Mesendoderm (in vitro differentiated cells): ENCODE data around the gene GLI3.

Experiments used
- DNase-seq: peaks from one replicate; pipeline ENCODE4 v3.0.0; 2013
- H2AK5ac ChIP-seq: 2 replicates; pipeline ENCODE4 v1.6.1; 2013; ENCODE audit warnings: low read length, inconsistent platforms
- H2BK120ac ChIP-seq: 2 replicates; pipeline ENCODE4 v1.6.1; 2013; ENCODE audit warnings: low read depth, mild to moderate bottlenecking, low read length, moderate library complexity, mixed read lengths
- H2BK15ac ChIP-seq: replicated peaks from 2 replicates; pipeline ENCODE4 v1.6.1; 2013; ENCODE audit warnings: low read depth, mild to moderate bottlenecking, moderate library complexity
- H2BK5ac ChIP-seq: 2 replicates; pipeline ENCODE4 v1.6.1; 2013; ENCODE audit warnings: low read length, inconsistent platforms
- H3K18ac ChIP-seq: 2 replicates; pipeline ENCODE4 v1.6.1; 2013; ENCODE audit warnings: mild to moderate bottlenecking, low read length, mixed read lengths
- H3K23ac ChIP-seq: one replicate; pipeline ENCODE4 v1.6.1; 2013; ENCODE audit warnings: low read length
- H3K27ac ChIP-seq: 2 replicates; pipeline ENCODE4 v1.5.1; 2013; ENCODE audit warnings: low read depth, mild to moderate bottlenecking, inconsistent platforms, low read length, moderate library complexity
- H3K27me3 ChIP-seq: 2 replicates; pipeline ENCODE4 v1.6.1; 2013; ENCODE audit warnings: low read length, control low read depth, mild to moderate bottlenecking, inconsistent platforms; ENCODE audit not compliant: insufficient read depth, poor library complexity
- H3K36me3 ChIP-seq: 2 replicates; pipeline ENCODE4 v1.6.1; 2013; ENCODE audit warnings: low read length, inconsistent platforms; ENCODE audit not compliant: control insufficient read depth, insufficient read depth
- H3K4ac ChIP-seq: one replicate; pipeline ENCODE4 v1.6.1; 2013; ENCODE audit warnings: low read depth, mild to moderate bottlenecking, low read length, moderate library complexity
- H3K4me1 ChIP-seq: 2 replicates; pipeline ENCODE4 v1.6.1; 2013; ENCODE audit warnings: low read depth, low read length, inconsistent platforms; ENCODE audit not compliant: control insufficient read depth
- H3K4me2 ChIP-seq: 2 replicates; pipeline ENCODE4 v1.6.1; 2013; ENCODE audit warnings: low read length
- H3K4me3 ChIP-seq: 2 replicates; pipeline ENCODE4 v1.5.1; 2013; ENCODE audit warnings: mild to moderate bottlenecking, low read length
- H3K56ac ChIP-seq: one replicate; pipeline ENCODE4 v1.6.1; 2013; ENCODE audit warnings: low read length
- H3K79me1 ChIP-seq: 2 replicates; pipeline ENCODE4 v1.6.1; 2013; ENCODE audit warnings: low read length, inconsistent platforms
- H3K79me2 ChIP-seq: 2 replicates; pipeline ENCODE4 v1.6.1; 2013; ENCODE audit warnings: mild to moderate bottlenecking, low read length; ENCODE audit not compliant: control insufficient read depth, insufficient read depth
- H3K9ac ChIP-seq: 2 replicates; pipeline ENCODE4 v1.6.1; 2013; ENCODE audit warnings: low read length, inconsistent platforms
- H4K5ac ChIP-seq: one replicate; pipeline ENCODE4 v1.6.1; 2013; ENCODE audit warnings: low read length
- H4K8ac ChIP-seq: one replicate; pipeline ENCODE4 v1.6.1; 2013; ENCODE audit warnings: low read depth, mild to moderate bottlenecking, control low read depth, low read length, moderate library complexity
- WGBS: extraction: QIAGEN DNeasy Blood & Tissue Kit; methylation state at CpG from one replicate; pipeline ENCODE4 v1.1.7; 2013; ENCODE audit warnings: low lambda C conversion rate, missing lambda C conversion rate; ENCODE audit not compliant: insufficient coverage; ENCODE audit errors: extremely low coverage; 5-methylcytosine and 5-hydroxymethylcytosine counted together

Gene GLI3

DNA sequence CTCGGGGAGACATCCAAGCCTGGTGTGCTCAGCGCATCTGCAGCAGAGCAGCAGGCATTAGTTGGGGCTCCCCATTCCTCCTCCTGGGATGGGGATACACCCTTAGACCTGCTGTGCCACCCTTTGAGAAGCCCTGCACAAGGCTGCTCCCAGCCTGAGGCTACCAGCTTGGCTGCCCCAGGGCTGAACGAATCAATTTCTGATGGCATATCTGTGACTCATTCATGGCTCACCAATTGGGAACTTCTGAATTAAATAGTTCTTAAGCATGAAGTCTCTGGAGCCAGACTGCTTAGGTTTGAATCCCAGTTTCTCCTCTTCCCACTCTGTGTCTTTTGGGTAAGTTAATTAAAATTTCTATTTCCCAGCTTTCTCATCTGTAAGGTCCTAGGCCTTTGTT, 16.3 kb upstream of the GLI3 start:
- no peak overlapping the region for H3K4ac ChIP-seq
- no peak overlapping the region for H3K4me3 ChIP-seq
- no peak overlapping the region for H3K4me2 ChIP-seq
- H3K79me2 ChIP-seq, result no peaks in the 10 kb centered on the region
- H2BK120ac ChIP-seq, result no peak overlapping the region
- no peak for DNase-seq
- no peak overlapping the region for H3K27ac ChIP-seq
- H3K27me3 ChIP-seq, result no peaks in the 10 kb centered on the region
- no peaks in the 10 kb centered on the region for H3K79me1 ChIP-seq
- no CpG with 5 or more reads among the region's 3 CpGs for WGBS
- no peaks in the 10 kb centered on the region for H3K4me1 ChIP-seq
- H3K23ac ChIP-seq, result no peak overlapping the region
- H3K9ac ChIP-seq, result no peak overlapping the region
- H4K8ac ChIP-seq, result no peak overlapping the region
- no peaks in the 10 kb centered on the region for H3K36me3 ChIP-seq
- H2BK15ac ChIP-seq, result no peak overlapping the region
- no peak overlapping the region for H3K18ac ChIP-seq
- no peak overlapping the region for H2AK5ac ChIP-seq
- H2BK5ac ChIP-seq, result no peak overlapping the region
- no peak overlapping the region for H4K5ac ChIP-seq
- no peak overlapping the region for H3K56ac ChIP-seq

DNA sequence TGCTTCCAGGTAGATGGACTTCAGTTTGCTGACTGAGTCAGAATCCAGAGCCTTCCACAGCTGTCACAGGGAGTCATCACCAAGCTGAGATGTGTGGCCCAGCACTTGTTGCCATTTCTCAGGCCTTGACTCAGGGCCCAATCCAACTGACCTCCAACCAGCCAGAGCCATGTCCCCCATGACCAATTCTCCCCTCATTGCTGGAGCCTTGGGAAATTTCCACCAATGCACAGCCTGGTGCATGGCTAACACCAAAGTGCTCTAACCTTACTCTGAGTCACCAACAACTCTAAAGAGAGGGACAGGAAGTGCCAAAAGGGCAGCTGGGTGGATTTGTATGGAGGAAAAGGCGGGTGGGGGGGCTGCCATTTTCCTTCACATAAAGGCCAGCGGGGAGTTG, 13.4 kb upstream of the GLI3 start:
- Histone ChIP-seq H3K4ac (no peak overlapping the region), H3K18ac (no peak overlapping the region), H3K27me3 (no peaks in the 10 kb centered on the region), H3K27ac (no peak overlapping the region), H3K79me1 (no peaks in the 10 kb centered on the region), H3K36me3 (no peaks in the 10 kb centered on the region), H3K4me3 (no peak overlapping the region), H4K8ac (no peak overlapping the region), H3K56ac (no peak overlapping the region), H3K9ac (no peak overlapping the region), H2BK5ac (no peak overlapping the region), H2BK15ac (no peak overlapping the region), H2BK120ac (no peak overlapping the region), H3K79me2 (no peaks in the 10 kb centered on the region), H3K23ac (no peak overlapping the region), H2AK5ac (no peak overlapping the region), H3K4me1 (no peaks in the 10 kb centered on the region), H4K5ac (no peak overlapping the region), H3K4me2 (no peak overlapping the region)
- no CpG with 5 or more reads among the region's 2 CpGs for WGBS
- DNase-seq, result no peak

DNA sequence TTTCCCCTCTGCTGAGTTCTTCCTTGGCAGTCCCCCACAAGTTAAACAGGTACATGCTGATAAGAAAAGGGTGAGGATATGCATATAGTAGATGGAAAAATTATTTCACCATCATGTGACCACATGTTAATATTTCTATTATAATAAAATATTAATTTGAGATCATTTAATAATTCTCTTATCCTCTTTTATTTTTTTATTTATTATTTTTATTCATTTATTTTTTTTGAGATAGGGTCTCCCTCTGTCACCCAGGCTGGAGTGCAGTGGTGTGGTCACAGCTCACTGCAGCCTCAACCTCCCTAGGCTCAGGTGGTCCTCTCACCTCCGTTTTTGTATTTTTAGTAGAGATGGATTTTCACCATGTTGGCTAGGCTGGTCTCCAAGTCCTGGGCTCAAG, 11.6 kb upstream of the GLI3 start:
- H3K27ac ChIP-seq, result no peak overlapping the region
- H3K79me1 ChIP-seq, result no peaks in the 10 kb centered on the region
- H3K4me2 ChIP-seq, result no peak overlapping the region
- no peak overlapping the region for H3K4me3 ChIP-seq
- H3K18ac ChIP-seq, result no peak overlapping the region
- H2AK5ac ChIP-seq, result no peak overlapping the region
- DNase-seq, result no peak
- no peak overlapping the region for H3K23ac ChIP-seq
- no peaks in the 10 kb centered on the region for H3K79me2 ChIP-seq
- no peaks in the 10 kb centered on the region for H3K36me3 ChIP-seq
- H2BK5ac ChIP-seq, result no peak overlapping the region
- H4K8ac ChIP-seq, result no peak overlapping the region
- no peak overlapping the region for H3K9ac ChIP-seq
- H3K4me1 ChIP-seq, result no peaks in the 10 kb centered on the region
- no peak overlapping the region for H2BK120ac ChIP-seq
- H3K56ac ChIP-seq, result no peak overlapping the region
- WGBS, result no CpG with 5 or more reads among the region's 1 CpG
- no peak overlapping the region for H4K5ac ChIP-seq
- no peak overlapping the region for H2BK15ac ChIP-seq
- H3K4ac ChIP-seq, result no peak overlapping the region
- H3K27me3 ChIP-seq, result no peaks in the 10 kb centered on the region

DNA sequence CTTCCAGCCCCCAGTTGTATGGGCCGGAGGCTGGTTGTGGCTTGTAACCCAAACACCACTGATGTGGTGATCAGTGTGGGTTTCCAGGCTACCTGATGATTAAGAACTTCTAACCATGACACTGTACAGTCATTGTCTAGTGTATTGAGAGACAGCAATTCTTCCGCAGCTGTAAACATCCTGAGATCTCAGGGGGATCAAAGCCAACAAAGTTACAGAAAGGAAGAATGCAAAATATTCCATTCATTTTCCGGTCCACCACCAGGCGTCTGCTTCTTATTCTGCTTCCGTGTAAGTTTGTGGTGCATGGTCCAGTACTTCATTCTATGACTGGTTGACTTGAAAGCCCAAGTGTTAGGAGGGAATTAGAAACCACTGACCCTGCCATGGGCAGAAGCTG, 10.3 kb upstream of the GLI3 start:
- H3K27ac ChIP-seq, result no peak overlapping the region
- no peak overlapping the region for H3K9ac ChIP-seq
- no peak overlapping the region for H3K4me2 ChIP-seq
- no peak overlapping the region for H4K8ac ChIP-seq
- no peak overlapping the region for H4K5ac ChIP-seq
- DNase-seq, result no peak
- H3K79me1 ChIP-seq, result no peaks in the 10 kb centered on the region
- H2AK5ac ChIP-seq, result no peak overlapping the region
- no peak overlapping the region for H3K4ac ChIP-seq
- H2BK120ac ChIP-seq, result no peak overlapping the region
- WGBS, result no CpG with 5 or more reads among the region's 5 CpGs
- H3K4me3 ChIP-seq, result no peak overlapping the region
- no peak overlapping the region for H3K56ac ChIP-seq
- H3K27me3 ChIP-seq, result no peaks in the 10 kb centered on the region
- H2BK15ac ChIP-seq, result no peak overlapping the region
- H3K79me2 ChIP-seq, result no peaks in the 10 kb centered on the region
- no peaks in the 10 kb centered on the region for H3K4me1 ChIP-seq
- H3K18ac ChIP-seq, result no peak overlapping the region
- no peaks in the 10 kb centered on the region for H3K36me3 ChIP-seq
- H3K23ac ChIP-seq, result no peak overlapping the region
- no peak overlapping the region for H2BK5ac ChIP-seq

DNA sequence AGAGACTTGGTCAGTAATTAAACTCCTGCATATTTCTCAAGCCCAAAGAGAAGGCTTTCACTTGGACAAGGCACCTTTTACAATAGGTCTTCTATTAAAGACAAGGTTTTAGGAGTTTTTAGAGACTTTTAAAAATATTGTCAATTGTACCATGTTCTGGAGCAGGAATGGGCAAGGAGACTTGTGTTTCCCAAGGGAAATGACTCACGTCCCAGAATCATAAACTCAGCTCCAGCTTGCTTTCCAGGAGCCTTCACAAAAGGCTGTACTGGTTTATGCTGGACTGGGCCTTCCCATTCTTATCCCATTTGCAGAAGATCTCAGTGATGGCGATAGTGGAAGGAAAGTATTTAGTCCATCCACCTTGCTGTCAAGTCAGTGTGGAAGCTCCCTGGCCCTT, 7.8 kb upstream of the GLI3 start:
- H2AK5ac ChIP-seq, result no peak overlapping the region
- H2BK120ac ChIP-seq, result no peak overlapping the region
- H3K4ac ChIP-seq, result no peak overlapping the region
- H2BK5ac ChIP-seq, result no peak overlapping the region
- H3K56ac ChIP-seq, result no peak overlapping the region
- no peak overlapping the region for H3K4me3 ChIP-seq
- peaks cover 3% of the 10 kb centered on the region for H3K27me3 ChIP-seq
- no peak overlapping the region for H2BK15ac ChIP-seq
- no peak overlapping the region for H3K4me2 ChIP-seq
- H3K18ac ChIP-seq, result no peak overlapping the region
- H4K5ac ChIP-seq, result no peak overlapping the region
- H3K36me3 ChIP-seq, result no peaks in the 10 kb centered on the region
- no peak overlapping the region for H3K9ac ChIP-seq
- no peak for DNase-seq
- no CpG with 5 or more reads among the region's 2 CpGs for WGBS
- H3K79me1 ChIP-seq, result no peaks in the 10 kb centered on the region
- no peaks in the 10 kb centered on the region for H3K4me1 ChIP-seq
- no peak overlapping the region for H3K23ac ChIP-seq
- H3K27ac ChIP-seq, result no peak overlapping the region
- H4K8ac ChIP-seq, result no peak overlapping the region
- H3K79me2 ChIP-seq, result no peaks in the 10 kb centered on the region

DNA sequence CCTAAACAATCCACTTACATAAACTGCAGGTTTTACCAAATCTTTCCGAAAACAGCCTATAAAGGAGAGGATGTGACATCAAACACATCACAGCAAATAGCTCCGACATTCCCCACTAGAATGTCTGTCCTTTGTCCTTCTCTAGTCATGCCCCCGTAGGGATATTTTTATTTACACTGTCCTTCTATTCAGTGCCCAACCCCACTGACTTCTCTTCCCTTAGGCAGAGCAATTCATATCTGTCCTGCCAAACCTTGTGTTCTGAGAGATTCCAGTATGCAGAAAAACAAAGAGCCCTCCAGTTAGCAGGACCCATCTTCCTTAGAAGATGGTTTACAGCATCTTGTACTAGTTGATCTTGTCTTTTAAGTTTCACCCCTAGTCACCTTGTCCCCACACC, 5.4 kb upstream of the GLI3 start:
- H3K36me3 ChIP-seq, result no peaks in the 10 kb centered on the region
- H3K27me3 ChIP-seq, result peaks cover 4% of the 10 kb centered on the region
- H3K79me2 ChIP-seq, result no peaks in the 10 kb centered on the region
- no peaks in the 10 kb centered on the region for H3K4me1 ChIP-seq
- H3K79me1 ChIP-seq, result no peaks in the 10 kb centered on the region
- no peak overlapping the region for H3K27ac ChIP-seq
- H2BK15ac ChIP-seq, result no peak overlapping the region
- H3K56ac ChIP-seq, result no peak overlapping the region
- no peak overlapping the region for H4K8ac ChIP-seq
- H3K4me3 ChIP-seq, result no peak overlapping the region
- DNase-seq, result no peak
- no peak overlapping the region for H3K4ac ChIP-seq
- no peak overlapping the region for H2BK5ac ChIP-seq
- WGBS, result no CpG with 5 or more reads among the region's 3 CpGs
- H3K4me2 ChIP-seq, result no peak overlapping the region
- H3K23ac ChIP-seq, result no peak overlapping the region
- no peak overlapping the region for H2BK120ac ChIP-seq
- H4K5ac ChIP-seq, result no peak overlapping the region
- no peak overlapping the region for H3K18ac ChIP-seq
- H2AK5ac ChIP-seq, result no peak overlapping the region
- no peak overlapping the region for H3K9ac ChIP-seq
